Activated CD4-positive, alpha-beta T cell treated with anti-CD3 and anti-CD28 coated beads, Interleukin-2, amount 50 U/mL, for 1 hour (primary cell): Measurements from ENCODE around the gene PMPCA.
A peak's percentile ranks its signal among the peaks of the same experiment; 100 is the strongest.

Source experiments
- DNase-seq: peaks from one replicate; pipeline ENCODE4 v3.0.0-alpha.2; 2020

The PMPCA gene

DNA sequence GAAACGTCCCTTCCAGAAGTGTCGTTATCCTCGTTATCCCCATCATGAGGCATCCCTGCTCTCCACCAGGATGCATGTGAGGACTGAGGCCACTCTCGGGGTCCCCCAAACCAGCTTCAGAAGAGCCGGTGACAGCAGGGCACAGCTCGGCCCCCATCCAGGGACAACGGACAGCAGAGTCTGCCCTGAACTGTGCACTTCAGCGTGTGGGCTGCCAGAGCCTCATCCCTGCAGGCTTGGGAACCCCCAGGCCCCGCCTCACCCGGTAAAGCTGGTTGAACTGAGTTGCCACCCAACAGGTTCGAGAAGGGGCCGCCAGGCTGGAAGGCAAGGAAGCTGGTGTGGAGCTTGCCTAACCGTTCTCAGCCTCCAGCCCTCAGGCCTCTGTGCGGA lies 36.3 kb upstream of the PMPCA start:
- no peak for DNase-seq

DNA sequence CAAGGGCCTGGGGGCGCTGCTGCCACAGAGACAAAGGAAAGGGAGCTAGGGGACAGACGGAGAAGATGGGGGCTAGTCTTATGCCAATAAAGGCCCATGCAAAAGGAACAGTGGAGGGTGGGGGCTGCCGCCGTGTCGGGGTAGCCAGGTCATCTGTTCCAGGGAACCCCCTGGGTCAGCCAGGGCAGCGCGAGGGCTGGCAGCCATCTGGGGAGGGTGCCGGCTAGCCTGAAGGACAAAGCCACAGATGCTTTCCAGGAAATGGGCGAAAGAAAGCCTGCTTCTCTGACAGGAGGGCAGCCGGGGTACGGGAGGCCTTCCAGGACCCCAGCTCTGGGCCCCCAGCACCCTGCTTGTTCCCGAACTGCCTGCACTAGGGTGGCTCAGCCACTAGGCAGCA lies 35.4 kb upstream of the PMPCA start:
- DNase-seq = no peak

DNA sequence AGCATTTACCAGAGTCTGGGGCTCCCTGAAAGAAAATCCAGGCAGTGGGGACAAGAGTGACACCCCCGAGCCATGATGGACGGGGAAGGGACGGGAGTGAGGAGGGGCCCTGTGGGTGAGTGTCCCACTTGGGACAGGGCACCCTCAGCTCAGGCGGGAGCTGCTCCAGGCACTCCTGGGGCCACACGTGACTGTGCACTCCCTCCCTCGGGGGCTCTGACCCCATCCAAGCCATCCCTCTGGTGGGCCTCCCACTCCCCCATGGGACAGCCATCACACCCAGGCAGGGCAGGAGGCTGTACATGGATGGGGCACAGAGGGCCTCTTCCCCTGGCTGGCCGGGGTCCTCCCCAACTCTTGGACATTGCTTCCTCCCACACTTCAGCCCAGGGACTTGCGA lies 34.0 kb upstream of the PMPCA start:
- no peak for DNase-seq

DNA sequence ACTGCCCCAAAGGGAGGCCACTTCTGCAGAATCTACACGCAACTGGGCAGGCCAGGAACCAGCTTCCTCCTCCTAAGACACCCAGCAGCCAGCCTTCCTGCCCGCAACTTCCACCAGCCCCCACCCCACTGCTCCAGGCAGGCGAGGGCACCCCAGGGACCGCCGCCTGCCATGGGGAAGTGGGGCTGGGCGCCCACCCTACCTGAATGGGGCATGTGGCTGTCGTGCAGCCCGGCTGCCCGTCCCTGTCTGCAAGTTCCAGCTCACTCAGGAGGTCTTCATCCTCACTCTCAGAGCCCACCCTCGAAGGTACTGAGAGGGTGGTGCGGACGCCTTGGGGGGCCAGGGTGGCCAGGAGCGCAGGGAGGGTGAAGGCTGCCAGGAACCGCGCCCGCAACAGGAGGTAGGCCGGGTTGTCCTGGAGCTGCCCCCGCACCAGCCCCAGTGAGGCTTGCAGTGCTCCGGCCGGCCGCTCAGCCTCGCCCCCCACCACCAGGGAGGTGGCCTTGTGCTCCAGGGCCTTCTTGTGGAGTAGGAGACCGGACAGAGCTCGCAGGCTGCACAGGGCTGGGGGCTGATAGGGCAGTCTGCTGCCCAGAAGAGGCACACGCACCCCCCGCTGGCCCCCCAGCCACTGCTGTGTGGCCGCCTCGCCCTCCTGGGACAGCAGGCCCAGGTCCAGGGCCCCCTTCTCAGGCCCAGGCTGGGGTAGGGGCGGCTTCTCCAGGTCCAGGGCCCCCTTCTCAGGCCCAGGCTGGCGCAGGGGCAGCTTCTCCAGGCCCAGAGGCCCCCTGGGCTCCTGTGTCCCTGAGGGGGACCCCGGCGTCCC lies 32.9 kb upstream of the PMPCA start:
- DNase-seq = no peak

DNA sequence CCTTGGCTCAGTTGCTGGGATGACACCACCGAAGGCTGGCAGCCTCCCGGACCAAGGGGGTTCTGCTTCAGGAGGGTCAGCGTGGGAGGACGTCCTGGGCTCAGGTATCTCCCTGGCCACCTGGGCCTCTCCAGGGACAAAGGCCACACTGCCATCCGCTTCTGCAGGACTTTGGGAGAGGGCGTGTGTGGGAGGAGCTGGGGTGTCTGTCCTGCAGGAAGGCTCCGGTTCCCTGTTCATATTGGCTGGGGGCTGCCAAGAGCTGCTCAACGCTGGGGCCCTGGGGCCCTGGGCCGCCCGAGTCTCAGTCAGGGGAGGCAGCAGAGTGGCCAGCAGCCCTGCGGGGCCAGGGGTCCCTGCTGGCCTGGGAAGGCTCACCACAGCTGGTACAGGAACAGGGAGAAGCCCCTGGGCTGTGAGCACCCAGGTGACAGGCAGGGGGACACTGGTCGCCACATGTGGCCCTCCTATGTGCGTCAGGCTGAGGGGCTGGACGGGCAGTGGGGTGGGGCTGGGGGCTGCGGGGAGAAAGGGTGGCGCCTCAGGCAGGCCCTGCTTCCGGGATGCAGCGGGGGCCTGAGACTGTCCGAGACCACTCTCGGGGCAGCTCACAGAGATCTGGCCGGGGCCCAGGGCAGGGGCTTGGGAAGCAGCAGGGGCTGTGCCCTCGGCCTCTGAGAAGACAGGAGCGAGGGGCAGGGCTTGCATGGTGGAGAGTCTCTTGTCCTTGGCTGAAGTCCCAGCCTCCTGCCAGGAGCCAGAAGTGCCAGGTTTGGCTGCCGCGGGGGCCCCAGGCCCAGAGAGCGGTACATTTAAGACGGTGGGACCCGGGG lies 32.1 kb upstream of the PMPCA start:
- no peak for DNase-seq

DNA sequence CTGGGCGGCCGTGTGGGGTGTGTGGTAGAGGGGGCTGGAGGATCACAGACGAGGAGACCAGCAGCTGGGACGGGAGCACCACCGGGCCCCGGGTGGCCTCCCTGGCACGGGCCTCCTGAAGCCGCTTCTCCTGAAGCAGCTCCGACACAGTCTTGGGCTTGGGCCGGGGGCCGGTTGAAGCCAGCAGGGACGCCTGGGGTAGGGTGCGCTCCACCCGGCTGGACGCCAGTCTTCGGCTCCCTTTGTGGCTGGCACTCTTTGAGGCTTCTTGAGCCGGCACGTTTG lies 31.5 kb upstream of the PMPCA start:
- DNase-seq = no peak

DNA sequence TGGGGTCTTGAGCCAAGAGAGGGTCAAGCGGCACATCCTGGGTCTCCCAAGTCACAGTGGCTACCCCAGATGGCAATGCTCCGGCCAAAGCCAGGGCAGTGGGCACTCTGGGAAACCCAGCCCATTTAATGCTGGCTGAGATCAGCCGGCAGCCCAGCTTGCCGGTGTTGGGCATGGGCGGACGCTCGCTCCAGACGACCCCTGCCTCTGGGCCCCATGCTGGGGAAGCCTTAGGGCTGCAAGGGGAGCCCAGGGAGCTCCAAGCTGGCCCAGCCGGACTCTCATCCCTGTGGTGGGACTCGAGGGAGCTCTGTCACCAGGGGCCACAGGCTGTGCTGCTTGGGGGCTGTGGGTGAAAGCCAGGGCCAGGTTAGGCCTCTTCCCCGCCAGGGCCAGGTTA lies 31.1 kb upstream of the PMPCA start:
- no peak for DNase-seq

DNA sequence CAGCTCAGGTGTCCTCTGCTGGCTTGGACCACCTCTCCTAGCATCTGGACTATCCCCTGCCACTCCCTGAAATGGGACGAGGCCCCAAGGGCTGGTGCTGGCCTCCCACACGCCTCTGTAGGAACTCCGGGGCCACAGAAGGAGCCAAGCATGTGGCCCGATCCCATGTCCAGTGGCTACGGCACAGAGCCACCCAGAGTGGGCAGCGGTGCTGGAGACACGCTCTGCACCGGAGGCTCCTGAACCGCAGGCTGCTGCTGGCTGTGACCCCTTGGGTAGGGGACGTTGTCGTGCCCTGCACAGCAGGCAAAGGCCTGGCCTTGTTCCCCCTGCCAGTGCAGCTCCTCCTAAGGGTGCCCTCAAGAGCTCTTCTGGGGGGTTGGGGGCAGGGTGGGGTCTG lies 30.6 kb upstream of the PMPCA start:
- no peak for DNase-seq

DNA sequence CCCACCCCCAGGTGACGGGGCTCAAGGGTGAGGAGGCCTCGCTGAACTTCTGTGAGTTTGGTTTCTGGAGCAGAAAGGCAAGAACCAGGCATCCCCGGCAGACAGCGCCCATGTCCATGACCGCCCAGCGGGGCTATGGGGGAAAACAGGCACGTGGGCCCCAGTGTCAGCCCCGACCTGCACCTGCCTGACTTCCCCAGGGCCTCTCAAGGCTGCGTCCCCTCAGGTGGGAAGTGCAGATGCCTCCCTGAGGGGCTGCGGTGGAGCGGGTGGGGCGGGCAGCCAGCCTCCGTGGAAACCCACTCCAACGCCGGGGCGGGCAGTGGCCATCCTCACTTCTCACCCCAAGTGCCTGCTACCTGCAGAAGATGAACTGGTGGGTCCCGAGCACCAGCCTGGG lies 30.1 kb upstream of the PMPCA start:
- DNase-seq = no peak

DNA sequence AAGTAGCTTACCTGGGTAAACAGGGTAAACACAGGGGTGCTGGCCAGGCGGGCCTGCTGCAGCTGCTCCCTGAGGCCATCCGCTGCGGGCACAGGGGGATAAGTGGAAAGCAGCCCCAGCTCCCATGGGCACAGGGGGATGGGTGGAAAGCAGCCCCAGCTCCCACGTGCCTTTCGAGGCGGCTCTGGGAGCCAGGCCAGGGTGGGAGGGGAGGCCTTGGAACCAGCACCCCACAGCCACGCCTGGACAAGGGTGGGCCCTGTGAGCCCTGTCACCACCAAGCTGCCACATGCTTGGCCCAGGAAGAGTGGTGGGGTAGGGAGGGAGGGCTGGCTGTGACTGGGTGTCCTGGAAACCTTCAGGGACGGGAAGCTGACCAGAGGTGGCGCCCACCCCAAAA lies 29.1 kb upstream of the PMPCA start:
- DNase-seq = no peak

DNA sequence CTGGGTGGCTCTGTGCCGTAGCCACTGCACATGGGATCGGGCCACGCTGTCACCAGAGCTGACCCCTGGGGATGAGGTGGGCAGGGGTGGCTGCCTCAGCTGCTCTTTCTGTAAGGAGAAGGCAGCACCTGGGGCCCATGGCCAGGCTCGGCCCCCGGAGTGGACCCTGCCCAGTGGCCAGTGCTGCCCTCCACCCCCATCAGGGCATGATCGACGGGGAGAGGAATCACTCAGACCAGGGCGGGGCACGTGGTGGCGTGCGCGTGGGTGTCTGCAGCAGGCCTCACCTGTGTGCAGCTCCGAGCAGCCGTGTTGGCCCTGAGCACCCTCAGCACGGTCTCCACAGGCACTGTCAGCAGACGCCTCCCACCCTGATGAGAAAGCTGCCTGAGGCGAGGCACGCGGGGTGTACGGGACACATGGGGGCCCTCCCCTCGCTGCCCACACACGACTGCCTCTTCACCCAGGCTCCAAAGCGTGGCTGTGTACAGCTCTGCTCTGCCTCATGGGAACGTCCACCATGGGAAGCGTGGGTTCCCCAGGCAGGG lies 28.4 kb upstream of the PMPCA start:
- DNase-seq = no peak

DNA sequence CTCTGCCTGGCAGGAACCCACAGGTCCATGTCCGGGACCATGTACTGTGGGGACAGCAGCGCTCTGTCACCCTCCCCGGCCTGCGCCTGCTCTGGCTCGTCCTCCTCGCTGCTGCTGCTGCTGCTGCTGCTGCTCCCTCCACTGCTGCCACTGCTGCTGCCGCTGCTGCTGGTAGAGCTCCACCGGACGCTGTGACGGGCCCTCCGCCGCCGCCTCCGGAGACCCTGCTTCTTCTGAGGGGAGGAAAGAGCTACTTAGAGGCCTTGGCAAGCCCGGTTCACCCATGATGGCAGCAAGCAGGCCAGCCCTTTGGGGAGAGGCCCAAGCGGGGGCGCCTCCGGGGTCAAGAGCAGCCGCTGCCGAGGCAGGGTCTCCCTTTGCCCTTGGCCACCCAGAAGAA lies 27.0 kb upstream of the PMPCA start:
- DNase-seq = no peak

DNA sequence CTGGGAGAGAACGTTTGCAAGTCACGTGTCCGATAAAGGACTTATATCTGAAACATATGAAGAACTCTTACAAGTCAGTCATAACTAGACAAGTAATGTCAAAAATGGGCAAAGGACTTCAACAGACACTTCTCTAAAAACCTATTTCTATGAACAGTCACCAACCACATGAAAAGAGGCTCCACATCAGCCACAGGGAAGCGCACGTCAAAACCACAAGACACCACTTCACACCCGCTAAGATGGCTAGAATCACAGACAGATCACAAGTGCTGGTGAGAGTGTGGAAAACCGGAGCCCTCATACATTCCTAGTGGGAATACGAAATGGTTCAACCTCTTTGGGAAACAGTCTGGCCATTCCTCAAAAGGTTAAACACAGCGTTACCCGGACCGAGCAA lies 25.4 kb upstream of the PMPCA start:
- peak; percentile 27 for DNase-seq

DNA sequence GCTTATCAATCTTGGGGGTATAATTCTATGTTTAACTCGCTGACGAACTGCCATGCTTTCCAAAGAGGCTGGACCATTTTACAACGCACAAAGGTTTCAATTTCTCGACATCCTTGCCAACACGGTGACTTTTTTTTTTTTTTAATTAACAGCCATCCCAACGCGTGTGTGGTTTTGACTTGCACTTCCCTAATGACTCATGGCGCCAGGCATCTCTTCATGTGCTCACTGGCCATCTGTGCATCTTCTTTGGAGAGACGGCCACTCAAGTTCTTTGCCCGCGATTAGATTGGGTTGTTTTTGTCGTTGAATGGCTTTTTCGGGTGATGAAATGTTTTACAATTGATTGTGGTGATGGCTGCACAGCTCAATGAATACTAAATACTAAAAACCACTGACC lies 24.4 kb upstream of the PMPCA start:
- no peak for DNase-seq

DNA sequence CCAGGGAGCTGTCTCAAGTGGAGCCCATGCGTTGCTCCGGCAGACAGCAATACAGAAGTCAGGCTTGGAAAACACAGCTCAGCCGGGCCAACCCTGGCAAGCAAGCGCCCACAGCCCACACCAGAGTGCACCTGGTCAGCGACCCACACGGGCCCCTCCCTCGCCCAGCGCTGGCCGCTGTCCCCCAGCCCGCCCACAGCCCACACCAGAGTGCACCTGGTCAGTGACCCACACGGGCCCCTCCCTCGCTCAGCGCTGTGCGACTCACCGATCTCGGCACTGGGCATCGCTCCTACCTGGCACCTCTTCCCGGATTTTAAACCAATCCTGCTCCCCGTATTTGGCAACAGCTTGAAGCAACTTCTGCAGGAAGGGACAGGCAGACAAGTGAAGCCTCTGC lies 23.2 kb upstream of the PMPCA start:
- no peak for DNase-seq

DNA sequence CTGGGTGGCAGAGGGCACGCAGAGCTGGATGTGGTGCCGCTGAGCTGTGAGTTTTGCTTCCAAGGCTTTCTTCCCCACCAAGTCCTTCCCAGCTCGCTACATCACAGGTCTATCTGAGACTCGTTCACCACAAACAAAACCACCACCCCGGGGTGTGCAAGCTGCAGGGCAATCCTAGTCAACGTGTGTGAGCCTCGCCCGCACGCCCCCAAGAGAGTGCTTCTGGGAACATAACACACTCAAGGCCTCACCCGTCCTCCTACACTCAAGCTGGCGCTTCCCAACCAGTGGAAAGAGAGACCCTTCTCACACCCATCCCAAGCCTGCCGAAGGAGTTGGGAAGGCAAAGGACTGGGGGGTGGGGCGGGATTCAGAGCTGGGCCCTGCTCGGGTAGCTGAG lies 21.1 kb upstream of the PMPCA start:
- no peak for DNase-seq

DNA sequence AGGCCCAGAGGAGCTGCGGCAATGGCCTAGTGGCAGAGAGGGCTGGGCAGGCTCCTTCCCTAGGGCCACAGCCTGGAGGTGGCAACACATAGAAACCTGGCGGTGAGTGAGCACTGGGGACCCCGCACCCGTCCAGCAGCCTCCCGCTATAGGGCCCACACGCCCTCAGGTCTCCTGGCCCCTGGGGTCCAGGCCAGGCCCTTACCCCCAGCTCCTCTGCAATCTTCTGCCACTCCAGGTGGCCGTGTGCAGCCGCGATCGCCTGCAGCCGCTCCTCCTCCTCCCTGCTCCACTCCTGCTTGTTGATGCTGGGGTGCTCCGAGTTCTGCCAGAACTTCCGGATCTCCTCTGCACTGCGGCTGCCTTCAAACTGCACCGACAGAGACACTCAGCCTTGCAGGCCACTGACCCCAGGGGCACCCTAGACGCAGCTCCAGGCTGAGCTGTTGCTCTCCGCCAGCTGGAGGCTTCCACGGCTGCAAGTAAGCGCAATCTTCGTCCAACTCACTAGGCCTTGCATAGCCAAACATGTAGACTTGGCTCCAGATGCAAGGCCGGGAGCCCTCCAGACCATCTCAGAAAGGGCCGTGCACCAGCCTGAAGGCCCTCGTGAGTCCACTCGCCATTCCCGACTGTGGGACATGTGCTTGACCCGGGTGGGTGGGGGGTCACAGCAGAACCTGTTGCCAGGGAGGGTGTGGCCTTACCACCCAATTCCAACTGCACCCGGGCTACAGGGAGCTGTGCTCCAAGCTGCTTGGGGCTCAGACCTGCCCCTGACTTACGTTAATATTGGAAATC lies 18.5 kb upstream of the PMPCA start:
- no peak for DNase-seq

DNA sequence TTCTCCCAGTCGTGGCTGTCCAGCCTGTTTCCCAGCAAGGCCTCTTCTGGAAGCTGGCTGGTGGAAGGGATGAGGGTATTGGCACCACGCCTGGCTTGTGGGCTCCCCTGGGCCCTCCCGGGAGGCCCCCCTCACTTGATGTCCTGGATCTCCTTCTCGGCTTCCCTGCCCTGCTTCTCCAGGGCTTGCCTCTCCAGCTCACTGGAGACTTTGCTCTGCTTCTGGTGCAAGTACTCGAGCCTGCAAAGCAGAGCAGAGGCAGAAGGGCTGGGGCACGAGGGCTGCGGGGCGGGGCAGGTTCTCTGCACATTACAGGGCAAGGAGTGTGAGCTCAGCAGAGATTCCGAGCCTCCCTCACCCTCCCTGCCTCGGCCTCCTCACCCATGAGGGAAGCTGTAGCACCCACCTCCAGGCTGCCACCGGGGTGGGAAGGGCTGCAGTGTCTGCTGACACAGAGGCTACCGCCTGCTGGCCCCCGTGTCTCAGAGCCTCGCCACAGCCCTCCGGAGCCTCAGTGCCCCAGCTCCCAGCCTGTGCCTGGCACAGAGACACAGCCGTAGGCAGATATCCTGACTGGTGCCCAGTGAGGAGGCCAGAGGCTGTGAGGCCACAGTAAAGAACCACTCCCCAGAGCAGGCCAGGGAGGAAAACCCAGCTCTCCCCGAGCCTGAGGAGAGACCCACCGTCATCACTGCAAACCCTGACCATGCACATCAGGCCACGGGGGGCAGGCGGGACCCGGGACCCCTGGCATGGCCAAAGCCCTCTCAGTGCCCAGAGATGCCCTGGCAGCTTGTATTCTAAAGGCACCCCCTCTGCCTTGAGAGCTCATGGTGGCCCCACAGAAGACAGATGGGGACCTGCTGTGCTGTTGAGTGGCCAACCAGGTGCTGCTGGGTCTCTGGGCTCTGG lies 17.7 kb upstream of the PMPCA start:
- DNase-seq = no peak

DNA sequence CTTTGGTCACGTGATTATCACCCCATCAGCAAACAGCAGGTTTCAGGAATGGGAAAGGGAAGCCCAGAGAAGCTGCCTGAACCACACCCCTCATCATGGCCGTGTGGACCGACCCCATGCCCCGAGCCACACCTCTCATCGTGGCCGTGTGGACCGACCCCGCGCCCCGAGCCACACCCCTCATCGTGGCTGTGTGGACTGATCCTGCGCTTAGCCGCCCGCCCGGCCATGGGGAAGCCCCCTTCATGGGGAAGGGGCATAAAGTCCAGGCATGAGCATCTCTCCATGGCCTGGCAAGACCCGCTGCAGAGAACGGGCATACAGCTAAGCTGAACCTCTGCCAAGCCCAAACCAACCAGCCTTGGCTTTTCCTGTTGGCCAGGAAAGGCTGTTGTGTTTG lies 16.9 kb upstream of the PMPCA start:
- no peak for DNase-seq

DNA sequence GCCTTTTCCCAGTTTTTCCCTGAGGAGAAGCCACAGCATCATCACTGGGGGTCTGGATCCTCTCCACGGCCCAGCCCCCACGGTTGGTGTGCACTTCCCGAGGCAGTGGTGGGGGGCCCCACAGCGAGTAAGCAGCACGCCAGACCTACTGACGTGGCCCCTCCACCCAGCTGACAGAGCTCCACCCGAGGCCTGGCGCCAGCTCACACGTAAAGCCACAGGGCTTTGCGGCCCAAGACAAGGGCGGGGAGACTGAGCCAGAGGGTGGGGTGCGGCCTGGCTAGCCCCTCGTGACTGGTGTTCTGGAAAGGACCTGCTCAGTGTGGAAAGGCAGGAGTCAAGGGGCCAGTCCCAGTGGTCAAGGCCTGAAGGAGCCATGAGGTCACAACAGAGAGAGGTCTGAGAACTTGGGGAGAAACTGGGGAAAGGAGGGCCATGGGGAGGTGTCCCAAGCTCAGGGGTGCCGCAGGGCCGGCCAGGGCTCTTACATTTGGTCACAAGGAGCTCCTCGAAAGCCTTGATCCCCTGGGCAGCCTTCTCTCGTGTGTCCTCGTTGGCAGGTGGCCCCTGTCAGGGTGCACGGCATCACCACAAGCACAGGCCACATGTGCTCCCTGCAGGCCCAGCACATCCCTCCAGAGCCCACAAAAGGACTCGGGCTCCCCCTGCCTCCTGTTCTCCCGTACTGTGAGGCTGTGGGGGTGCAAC lies 16.0 kb upstream of the PMPCA start:
- no peak for DNase-seq

DNA sequence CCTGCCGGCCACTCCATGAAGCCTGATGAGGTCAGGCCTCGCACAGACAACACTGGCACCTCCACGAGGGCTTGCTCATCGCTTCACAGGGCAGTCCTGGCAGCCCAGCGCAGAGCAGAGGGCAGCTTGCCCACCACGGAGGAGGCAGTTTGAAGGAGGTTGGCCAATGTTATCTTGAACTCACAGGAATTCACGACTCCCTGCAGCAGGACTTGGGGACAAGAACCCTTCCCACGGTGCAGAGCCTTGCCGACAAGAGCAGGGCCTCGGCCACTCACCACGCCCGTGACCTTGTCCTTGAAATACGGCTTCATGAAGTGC lies 15.5 kb upstream of the PMPCA start:
- no peak for DNase-seq
